GM18858 (cell line): ENCODE results near the gene BSND.
A peak's percentile ranks its signal among the peaks of the same experiment; 100 is the strongest.
"Not testable (repeated sequence)": the region's sequence is repeated elsewhere in the genome, so short reads cannot be mapped to it uniquely, and the experiment has no call there.

Experiments used
- ATAC-seq: cut with Tn5 transposase; IDR thresholded peaks from one replicate; pipeline ENCODE4 v1.9.1; 2021; ENCODE audit not compliant: unreplicated experiment

BSND gene

DNA sequence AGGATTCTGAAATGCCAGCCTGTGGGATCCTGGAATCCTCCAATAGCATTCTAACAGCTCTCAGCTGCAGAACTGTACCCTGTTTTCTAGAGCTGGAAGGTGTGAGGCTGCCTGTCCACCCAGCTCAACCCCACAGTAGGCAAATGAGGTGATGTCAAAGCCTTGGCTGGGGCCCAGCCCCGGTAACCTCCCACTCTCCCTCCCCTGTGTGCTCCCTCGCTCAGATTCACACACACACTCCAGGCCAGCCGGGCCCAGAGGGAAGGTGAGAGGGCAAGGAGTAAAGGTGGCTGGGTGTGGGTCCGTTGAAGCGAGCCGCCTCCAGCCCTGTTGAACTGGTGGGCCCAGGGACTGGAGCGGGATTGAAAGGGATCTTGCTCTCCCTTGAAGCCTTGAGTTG, at the start of gene BSND:
BSND (plus strand) TSS at position 257 of the 400 bp plus-strand sequence. CDS start 254 bp downstream, outside the sequence.
- no peak for ATAC-seq

DNA sequence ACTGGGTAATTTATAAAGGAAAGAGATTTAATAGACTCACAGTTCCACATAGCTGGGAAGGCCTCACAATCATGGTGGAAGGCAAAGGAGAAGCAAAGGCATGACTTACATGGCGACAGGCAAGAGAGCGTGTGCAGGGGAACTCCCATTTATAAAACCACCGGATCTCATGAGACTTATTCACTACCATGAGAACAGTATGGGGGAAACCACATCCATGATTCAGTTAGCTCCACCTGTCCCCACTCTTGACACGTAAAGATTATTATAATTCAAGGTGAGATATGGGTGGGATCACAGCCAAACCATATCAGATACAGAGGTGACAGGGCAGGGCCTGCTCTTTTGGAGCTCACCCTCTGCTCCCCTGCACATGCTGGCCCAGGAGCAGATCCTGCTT, 49.7 kb upstream of the BSND start:
- no peak for ATAC-seq

DNA sequence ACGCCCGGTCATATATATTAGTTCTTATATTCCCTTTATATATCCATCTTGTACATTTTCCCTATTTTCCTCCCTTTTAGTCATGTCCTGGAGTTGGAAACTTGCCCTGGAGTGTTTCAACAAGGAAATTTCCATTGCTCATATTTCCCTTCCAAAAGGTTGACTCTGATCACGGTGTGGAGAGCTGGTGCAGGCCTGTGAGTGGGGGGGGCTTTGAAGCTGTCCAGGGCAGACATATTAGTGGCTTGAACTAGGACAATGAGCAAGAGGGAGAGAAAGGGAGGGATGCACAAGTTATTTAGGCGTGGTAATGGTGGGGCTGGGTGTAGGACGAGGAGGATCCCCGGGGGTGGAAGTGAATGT, 48.7 kb upstream of the BSND start:
- no peak for ATAC-seq

DNA sequence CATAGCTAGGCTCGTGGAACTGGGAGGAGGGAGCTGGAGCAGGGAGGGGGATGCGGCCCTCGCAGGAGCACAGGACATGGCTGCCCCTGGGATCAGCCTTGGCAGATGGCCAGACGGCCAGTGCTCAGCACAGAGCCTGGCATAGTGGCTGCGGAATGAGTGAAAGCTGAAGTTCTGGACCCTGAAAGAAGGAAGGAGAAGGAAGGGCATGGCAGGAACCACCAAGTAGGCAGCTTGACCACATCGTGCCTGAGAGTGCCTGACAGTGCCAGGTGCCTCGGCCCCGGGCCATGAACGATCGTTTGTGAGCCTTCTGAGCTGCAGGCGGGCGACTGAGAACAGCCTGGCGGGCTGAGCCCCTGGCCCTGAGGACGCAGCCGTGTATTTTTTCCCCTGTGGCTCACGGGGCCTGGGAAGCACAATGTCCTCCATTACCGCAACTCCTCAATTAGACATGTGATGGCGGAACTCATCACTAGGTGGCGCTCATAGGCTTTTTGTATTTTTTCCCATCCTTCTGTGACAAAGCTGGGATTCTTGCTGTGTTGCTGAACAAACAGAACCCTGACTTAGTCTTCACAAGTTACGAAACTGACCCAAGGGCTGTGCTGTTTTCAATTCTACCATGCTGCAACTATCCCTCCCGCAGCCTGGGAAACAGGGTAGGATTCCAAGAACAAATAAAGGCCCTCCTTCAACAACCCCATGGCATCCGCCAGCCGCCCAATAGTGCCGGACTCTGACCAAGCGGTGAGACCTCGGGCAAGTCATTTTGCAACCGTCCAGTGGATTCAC, 48.2 kb upstream of the BSND start:
- no peak for ATAC-seq

DNA sequence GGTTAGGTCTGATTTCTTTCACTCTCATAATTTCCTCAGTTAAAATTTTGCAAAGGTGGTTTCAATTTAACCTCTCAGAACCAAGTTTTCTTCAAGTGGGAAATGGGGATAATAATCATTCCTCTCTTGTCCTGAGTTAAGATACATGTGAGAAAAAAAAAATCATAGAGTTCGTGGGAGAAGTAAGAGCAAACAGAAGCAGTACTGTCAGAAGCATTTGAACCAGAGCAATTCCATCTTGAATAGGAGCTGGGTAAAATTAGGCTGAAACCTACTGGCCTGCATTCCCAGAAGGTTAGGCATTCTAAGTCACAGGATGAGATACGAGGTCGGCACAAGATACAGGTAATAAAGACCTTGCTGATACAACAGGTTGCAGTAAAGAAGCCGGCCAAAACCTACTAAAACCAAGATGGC, 46.9 kb upstream of the BSND start:
- ATAC-seq, result no peak

DNA sequence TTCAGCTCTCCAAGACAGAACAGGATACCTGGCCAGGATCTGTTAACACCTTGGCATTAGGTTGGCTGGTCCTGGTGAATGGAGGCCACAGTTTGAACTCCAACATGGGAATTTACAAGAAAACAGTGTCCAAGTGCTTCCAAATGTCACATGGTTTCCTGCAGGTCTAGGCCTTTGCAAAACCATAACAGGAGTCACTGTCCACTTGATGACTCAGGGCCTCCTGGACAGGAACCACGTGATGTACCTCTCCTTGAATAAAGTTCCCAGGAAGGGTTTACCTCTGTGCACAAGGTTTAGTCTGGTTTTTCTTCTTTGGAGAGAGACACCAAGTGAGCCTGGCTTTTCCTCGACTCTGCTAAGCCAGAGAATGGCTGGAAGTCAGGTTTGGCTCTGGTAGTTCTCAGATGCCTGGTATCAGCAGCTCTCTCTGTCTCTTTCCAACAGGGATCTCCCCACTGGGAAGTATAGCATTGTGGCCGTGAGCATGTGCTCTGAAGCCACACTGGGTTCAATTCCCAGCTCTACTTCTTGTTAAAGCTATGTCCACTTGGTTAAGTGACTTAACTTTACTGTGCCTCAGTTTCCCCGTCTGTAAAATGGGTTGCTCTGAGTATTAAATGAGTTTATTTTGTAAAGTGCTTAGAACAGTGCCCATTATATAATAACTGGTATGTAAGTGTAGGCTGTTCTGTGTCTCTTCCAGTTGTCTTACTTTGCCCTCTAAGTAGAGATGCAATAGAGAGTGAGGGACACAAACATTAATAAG, 45.6 kb upstream of the BSND start:
- ATAC-seq, result no peak

DNA sequence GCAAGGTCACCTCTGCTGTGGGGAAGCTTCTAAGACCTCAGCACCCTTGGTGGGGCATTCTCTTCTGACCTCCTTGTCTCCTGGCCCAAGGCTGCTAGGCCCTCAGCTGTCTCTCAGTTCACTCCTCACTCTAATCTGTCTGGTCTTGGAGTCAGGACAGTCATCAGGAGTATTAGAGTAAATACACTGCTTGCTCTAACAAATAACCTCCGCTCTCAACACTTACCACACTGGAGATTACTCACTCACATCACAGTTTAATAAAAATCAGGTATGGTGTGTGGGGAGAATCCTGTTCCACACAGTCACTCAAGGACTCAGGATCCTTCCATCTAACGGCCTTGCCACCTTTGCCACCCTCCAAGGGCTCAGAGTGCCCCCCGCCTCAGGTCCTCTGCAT, 44.9 kb upstream of the BSND start:
- ATAC-seq, result no peak

DNA sequence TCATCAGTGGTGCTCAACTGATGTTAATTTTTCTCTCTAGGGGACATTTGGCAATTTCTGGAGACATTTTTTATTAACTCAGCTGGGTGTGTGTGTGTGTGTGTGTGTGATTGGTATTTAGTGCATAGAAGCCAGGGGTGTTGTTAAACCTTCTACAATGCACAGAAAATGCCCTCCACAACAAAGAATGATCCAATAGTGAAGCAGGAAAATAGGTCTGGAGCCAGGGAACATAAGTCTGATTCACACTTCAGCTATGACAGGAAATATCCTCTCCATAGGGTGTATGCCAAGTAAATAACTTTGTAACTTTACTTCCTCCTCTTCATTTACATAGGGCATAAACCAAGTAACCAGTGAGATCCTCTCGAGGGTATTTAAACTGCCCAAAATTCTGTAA, 43.4 kb upstream of the BSND start:
- no peak for ATAC-seq

DNA sequence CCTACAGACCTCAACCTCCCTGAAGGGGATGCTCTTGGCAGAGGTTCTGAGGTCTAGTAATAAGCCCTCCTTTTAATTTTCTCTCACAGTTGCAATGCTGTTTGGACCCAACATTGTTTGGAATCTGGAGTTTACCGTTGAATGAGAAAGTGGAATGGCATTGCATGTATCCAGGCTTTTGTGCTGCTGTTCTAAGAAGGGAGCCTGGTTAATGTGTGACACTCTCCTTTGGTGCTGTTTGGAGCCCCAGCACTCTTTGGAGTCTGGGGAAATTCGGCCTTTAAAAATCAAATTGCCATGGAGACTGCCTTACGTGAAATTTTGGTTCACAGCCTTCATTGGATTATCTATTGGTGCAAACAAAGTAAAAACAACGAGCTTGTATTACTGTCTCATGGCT, 42.0 kb upstream of the BSND start:
- no peak for ATAC-seq

DNA sequence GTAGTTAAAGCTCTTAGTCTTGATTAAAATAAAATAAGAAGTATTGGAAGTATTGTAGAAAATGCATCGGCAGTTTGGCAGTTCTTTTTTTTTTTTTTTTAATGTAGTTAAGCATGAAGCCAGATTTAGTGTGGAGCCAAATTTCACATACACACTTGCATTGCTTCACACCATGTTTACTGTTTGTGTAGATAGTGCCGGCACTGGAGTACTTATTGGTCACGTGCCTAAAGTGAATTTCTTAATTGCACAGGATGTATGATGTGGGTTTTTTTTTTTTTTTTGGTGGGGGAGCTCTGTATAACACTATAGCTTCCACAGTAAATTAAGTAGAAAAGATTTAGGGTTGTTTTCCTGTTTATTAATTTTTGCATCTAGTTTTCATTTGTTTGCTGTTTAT, 39.5 kb upstream of the BSND start:
- ATAC-seq, result no peak

DNA sequence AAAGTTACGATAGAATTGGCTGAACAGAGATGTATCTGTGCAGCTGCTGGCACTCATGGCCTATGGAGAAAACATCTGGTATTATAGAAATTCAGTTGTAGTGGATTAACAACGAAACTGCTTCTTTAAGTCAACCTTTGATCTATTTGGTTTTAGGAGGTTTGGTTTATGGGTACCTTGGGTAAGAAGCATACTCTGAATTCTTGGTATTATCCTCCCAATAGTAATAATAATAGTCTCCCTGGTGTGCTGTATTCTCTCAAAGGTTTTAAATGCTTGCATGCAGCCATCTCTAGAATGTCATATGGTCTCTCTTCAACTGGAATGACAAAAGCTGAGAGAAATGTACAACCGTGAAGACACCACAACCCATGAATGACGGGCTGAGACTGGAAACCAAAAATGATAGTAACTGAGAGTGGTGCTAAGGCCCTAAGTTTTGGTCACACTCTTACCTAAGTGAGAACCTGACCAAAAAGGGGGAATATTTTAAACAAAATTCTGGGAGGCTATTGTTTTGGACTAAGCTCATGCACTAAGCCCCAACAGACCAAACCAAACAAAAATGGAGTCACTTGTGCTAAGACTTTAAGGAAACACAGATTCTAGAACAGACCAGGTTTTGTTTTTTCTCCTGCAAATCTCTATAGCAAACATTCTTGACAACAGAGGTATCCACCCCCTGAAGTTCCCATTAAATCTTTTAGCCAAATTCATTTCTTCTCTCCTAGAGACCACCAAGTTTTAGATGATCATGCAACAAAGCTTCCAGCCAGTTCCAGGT, 35.9 kb upstream of the BSND start:
- no peak for ATAC-seq

DNA sequence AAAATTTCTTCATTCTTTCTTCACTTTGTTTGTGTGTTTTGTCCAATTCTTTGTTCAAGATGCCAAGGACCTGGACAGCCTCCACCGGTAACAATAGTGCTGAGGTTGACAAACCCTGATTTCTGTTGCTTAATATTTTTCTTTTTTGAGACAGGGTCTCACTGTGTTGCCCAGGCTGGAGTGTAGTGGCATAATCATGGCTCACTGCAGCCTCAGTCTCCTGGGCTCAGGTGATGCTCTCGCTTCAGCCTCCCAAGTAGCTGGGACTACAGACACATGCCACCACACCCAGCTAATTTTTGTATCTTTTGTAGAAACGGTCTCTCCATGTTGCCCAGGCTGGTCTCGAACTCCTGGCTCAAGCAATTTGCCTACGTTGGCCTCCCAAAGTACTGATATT, 34.9 kb upstream of the BSND start:
- not testable (repeated sequence) for ATAC-seq

DNA sequence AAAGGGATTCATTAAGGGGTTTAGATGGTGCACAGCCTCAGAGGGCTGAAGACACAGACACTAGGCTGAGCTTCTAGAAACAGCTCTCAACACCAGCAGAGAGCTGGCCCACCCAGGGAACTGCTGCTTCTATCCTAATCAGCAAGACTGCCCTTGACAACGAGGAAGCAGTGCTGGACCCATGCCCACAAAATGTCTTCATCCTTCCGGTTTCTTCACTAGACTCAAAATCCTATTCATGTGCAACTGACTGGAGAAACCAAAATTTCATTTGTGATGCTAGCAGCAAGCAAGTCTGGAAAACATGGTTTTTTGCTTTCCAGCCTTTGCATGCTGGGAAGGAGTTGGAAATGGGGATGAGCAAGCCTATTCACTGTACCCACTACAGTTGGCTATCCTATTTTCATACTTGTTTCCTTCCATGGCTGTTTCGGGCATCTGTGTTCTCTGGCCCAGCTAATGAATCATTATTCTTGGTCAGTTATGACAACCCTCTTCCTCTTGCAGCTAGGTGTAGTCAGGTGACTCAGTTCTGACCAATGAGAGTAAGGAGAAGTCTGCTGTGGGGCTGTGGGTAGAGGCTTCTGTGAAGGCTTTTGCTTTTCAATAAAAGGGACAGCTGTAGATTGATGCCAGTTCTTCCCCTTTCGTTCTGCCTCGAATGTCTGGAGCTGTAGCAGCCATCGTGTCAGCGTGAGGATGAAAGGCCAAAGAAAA, 33.0 kb upstream of the BSND start:
- peak; percentile 84 for ATAC-seq

DNA sequence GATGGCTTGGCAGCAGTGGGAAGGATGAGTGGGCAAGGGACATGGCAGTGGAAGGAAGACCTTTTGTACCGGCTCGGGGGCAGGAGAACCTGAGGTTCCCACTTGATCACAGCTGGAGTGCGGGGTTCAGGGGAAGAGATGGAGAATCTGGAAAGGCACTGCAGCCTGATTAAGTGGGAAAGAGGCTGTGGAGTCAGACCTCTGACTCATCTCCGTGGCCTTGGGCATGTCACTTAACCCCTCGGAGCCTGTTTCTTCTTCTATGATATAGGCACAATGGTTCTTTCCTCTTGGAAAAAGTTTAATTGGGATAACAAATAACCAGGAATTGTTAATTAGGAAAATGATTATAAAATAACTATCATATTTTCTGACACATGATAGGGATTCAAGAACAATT, 31.4 kb upstream of the BSND start:
- ATAC-seq, result no peak

DNA sequence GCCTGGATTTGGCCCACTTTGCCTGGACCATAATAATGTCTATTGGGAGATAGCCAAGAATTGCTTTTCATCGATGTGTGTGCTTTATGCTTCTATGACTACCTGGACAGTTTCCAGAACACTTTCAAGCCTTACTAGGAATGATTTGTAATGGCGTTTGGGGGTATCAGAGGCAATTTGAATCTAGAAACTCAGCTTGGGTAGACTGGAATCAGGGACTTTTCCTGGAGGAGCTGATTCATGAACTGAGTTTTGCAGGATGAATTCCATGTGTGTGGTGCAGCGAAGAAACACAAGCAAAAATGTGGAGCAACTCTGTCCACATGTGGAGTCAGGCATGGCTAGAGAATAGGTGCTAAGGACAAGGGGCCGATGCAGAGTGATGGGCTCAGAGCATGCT, 30.2 kb upstream of the BSND start:
- ATAC-seq, result no peak

DNA sequence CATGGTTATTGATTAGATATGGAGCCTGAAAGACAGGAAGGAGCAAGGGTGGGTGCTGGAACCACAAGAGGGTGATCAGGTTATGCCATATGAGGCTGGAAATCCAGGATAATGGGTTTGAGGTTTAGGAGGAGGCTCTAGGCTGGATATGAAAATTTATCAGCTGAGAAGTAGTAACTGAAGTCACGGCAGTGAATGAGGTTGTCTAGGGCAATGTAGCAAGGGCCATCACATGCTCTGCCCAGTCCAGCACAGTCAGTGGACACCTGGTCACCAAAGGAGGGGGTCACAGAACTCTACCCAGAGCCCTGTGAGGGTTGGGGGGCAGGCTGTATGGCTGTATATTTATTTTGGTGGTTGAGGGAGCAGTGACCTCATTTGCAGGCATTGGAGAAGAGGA, 28.9 kb upstream of the BSND start:
- ATAC-seq, result no peak

DNA sequence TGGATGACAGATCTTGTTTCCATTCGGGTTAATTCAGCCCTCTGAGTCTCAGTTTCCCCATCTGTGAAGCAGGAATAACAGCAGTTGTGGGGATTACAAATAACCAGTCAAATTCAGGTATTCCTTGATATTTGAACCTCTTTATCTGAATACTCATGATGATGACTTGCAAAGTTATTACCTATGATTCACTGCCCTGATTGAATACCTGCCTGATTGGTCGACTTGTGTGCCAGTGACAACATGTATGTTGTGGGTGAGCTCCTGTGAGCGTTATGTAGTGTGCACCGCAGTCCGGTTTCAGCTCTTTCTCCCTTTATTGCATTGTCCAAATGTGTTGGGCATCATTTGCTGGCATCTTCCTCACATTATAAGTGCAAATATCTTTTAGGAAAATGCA, 27.8 kb upstream of the BSND start:
- ATAC-seq, result no peak

DNA sequence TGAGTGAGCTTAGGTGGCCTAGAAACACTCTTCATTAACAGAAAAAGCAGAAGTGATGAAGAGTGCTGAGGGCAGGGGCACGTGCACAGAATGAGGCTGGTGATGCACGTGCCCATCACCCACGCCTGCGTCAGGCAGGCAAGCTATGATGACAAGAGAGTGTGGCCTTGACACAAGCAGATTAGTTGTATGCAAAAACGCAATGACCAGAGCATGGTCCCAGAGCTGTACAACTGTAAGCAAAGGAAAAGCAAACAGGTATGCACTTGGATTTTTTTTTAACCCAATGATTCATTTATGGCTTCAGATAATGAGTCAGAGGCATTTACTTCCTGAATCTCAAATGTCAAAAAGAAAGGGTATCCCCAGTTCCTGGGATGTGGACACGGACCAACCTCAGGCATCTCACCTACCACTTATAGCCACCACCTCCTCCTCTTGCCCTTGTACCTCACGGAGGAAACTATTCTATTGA, 27.4 kb upstream of the BSND start:
- ATAC-seq, result peak; percentile 89

DNA sequence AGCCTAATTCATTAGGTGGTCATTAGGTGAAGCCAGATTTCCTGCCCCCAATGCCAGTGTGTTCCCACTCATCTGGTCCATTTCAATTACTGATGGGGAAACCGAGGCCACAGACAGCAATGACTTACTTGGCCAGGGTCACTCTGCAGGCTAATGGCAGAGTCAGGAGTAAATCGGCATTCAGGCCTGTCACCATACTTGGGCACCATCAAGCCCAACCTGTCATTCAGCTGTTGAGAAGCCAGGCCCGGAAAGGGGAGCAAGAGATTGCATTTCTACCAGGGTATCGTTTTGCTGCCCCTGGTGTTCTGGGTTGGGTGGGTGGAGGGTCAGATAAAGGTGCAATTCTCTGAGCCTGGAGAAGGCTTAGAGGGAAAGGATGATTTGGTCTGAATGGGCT, 26.3 kb upstream of the BSND start:
- ATAC-seq, result no peak

DNA sequence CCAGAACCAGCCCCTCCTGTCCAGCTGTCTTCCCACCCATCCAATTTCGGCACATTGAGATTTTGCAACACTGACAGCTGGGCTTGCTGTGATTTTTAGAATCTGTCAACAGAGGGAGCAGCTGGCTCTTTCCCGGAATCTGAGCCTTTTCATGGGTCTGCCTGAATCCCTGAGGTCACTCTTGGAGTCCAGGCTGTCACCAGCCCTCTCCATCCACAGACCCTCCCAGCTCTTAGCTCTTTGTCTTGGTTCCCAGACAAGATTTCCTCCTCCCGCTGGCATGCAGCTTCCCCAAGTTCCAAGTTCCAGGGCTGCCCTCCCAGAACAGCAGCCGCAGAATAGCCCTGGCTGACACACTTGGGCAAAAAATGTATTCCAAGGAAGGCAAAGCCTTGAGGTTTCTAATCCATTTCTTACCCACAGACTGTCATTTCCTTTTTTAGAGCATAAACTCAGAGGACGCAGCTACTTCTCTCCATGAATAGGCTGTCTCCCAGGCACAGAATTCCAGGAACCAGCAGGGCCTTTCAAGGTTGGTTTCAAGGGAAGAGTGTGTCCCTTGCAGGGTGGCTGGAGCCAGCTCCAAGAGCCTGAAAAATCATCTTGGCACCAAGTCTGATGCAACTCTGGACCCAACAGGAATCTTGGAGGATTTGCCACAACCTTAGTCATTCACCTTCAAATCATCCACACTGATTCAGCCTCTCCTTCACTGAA, 25.4 kb upstream of the BSND start:
- no peak for ATAC-seq
